ENCODE measurements around the gene ENO2. TPM values are rescaled to one million over a fixed set of nuclear protein-coding genes. Genes with fewer than 3 reads are reported as not detected.

Gene ENO2
- total RNA-seq, 1 experiment from 2014 or later, result 30.2 TPM

DNA sequence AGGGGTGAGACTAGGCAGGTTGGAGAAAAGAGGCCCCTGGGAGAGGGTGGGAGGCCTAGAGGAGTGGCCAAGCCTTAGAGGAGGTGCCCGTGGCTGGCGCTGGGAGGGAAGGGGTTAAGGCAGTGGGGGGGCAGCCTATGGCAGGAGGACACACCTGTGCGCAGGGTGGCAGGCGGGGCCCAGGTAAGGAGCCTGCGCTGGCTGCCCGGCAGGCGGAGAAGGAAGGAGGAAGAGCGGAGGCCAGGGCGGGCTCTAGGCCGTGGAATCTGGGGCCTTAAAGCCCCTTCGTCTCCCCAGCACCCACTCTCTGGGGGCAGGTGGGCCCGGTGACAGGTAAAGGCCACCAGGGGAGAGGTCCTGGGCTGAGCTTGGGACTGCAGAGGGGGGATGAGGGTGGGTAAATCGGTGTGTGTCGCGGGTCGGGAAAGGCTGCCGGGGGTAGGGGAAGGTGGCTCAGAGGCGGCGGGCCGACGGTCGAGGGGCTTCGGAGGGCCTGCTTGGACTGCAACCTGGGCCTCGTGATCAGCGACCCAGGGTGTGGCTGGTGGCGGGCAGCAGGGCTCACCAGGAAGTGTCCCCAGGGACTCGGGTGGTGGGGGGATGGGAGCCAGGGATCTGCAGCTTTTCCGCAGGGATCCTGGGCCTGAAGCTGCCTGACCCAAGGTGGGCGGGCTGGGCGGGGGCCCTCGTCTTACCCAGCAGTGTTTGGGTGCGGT, 48.8 kb downstream of the ENO2 start:
- peaks cover 5% of the 10 kb centered on the region for H3K79me2 ChIP-seq (ENCODE audit: low read length)
- peaks cover 29% of the 10 kb centered on the region for H3K36me3 ChIP-seq (ENCODE audit: low read depth, low read length)
- H3F3A ChIP-seq (ENCODE audit: low read length, unreplicated experiment), result peaks cover 4% of the 10 kb centered on the region
- DNase-seq (no peak), ATAC-seq (no peak)
- no TSS peak for BruUV-seq (replicated peaks)
- TF ChIP-seq EZH2phosphoT487 (IDR thresholded peaks at IDR 0.05; ENCODE audit: borderline replicate concordance, low read length) (no peak), EZH2 (IDR thresholded peaks at IDR 0.05; ENCODE audit: low read length, unreplicated experiment) (no peak)
- TF ChIP-seq, protein P1, sequence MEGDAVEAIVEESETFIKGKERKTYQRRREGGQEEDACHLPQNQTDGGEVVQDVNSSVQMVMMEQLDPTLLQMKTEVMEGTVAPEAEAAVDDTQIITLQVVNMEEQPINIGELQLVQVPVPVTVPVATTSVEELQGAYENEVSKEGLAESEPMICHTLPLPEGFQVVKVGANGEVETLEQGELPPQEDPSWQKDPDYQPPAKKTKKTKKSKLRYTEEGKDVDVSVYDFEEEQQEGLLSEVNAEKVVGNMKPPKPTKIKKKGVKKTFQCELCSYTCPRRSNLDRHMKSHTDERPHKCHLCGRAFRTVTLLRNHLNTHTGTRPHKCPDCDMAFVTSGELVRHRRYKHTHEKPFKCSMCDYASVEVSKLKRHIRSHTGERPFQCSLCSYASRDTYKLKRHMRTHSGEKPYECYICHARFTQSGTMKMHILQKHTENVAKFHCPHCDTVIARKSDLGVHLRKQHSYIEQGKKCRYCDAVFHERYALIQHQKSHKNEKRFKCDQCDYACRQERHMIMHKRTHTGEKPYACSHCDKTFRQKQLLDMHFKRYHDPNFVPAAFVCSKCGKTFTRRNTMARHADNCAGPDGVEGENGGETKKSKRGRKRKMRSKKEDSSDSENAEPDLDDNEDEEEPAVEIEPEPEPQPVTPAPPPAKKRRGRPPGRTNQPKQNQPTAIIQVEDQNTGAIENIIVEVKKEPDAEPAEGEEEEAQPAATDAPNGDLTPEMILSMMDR (conservative IDR thresholded peaks at IDR 0.05; ENCODE audit: low read depth, low read length), result no peak
- POLR2A ChIA-PET (ENCODE audit: unreplicated experiment), result no interaction called here
- H3K4me1 ChIP-seq (ENCODE audit: insufficient read depth, low read length), result peaks cover 15% of the 10 kb centered on the region
- H3K9ac ChIP-seq (ENCODE audit: low read length), result no peak overlapping the region
- no peak overlapping the region for H2AFZ ChIP-seq (ENCODE audit: low read length)
- H3K27me3 ChIP-seq (ENCODE audit: low read length), result no peaks in the 10 kb centered on the region
- H4K20me1 ChIP-seq (ENCODE audit: low read length), result no peaks in the 10 kb centered on the region
- H3K9me3 ChIP-seq (ENCODE audit: low read length), result no peaks in the 10 kb centered on the region
- CTCF ChIA-PET, result no interaction called here
- intact Hi-C loops (cut with micrococcal nuclease), result no loop called here
- H3K27ac ChIP-seq (ENCODE audit: low read length), result no peak overlapping the region
- H3K9me2 ChIP-seq (replicated peaks; ENCODE audit: low read length), result no peaks in the 10 kb centered on the region
- H3K4me3 ChIP-seq (ENCODE audit: low read length), result no peak overlapping the region
- H3K4me2 ChIP-seq (ENCODE audit: low read length), result no peak overlapping the region

DNA sequence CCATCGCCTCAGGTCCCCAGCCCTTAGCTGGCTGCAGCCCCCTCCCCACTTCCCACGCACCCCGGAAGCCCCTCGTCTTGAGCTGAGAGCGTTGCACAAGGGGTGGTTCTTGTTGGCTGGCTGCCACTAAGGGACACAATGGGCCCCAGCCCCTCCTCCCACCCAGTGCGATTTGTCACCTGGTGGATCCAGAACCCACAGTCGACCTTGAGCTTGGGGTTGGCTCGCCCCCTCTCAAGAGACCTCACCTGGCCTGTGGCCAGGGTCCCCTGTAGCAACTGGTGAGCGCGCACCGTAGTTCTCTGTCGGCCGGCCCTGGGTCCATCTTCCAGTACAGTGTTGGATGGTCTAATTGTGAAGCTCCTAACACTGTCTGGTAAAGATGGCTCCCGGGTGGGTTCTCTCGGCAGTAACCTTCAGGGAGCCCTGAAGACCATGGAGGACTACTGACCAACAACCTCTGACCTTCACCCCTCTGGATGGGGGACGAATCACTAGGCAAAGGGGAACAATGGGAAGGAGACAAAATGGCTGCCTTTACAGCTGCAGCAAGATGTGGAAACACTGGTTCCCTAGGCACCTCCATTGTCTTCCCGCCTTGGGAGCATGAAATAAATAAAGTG, 49.5 kb downstream of the ENO2 start:
- H3K79me2 ChIP-seq (ENCODE audit: low read length), result peaks cover 13% of the 10 kb centered on the region
- H3F3A ChIP-seq (ENCODE audit: low read length, unreplicated experiment), result peaks cover 4% of the 10 kb centered on the region
- H3K9me2 ChIP-seq (replicated peaks; ENCODE audit: low read length), result no peaks in the 10 kb centered on the region
- DNase-seq (no peak), ATAC-seq (no peak)
- H3K4me1 ChIP-seq (ENCODE audit: insufficient read depth, low read length), result peaks cover 22% of the 10 kb centered on the region
- no peak overlapping the region for H2AFZ ChIP-seq (ENCODE audit: low read length)
- ChIA-PET CTCF (no interaction called here), POLR2A (ENCODE audit: unreplicated experiment) (no interaction called here)
- H3K4me3 ChIP-seq (ENCODE audit: low read length), result no peak overlapping the region
- H4K20me1 ChIP-seq (ENCODE audit: low read length), result no peaks in the 10 kb centered on the region
- H3K36me3 ChIP-seq (ENCODE audit: low read depth, low read length), result peaks cover 36% of the 10 kb centered on the region
- no peak overlapping the region for H3K4me2 ChIP-seq (ENCODE audit: low read length)
- intact Hi-C loops (cut with micrococcal nuclease), result no loop called here
- no peak for TF ChIP-seq EZH2phosphoT487 (IDR thresholded peaks at IDR 0.05; ENCODE audit: borderline replicate concordance, low read length)
- TF ChIP-seq EZH2 (IDR thresholded peaks at IDR 0.05; ENCODE audit: low read length, unreplicated experiment), result no peak
- TF ChIP-seq, protein P1 (conservative IDR thresholded peaks at IDR 0.05; ENCODE audit: low read depth, low read length), result no peak
- H3K27ac ChIP-seq (ENCODE audit: low read length), result no peak overlapping the region
- H3K9me3 ChIP-seq (ENCODE audit: low read length), result no peaks in the 10 kb centered on the region
- BruUV-seq (replicated peaks), result no TSS peak
- no peak overlapping the region for H3K9ac ChIP-seq (ENCODE audit: low read length)
- H3K27me3 ChIP-seq (ENCODE audit: low read length), result no peaks in the 10 kb centered on the region

DNA sequence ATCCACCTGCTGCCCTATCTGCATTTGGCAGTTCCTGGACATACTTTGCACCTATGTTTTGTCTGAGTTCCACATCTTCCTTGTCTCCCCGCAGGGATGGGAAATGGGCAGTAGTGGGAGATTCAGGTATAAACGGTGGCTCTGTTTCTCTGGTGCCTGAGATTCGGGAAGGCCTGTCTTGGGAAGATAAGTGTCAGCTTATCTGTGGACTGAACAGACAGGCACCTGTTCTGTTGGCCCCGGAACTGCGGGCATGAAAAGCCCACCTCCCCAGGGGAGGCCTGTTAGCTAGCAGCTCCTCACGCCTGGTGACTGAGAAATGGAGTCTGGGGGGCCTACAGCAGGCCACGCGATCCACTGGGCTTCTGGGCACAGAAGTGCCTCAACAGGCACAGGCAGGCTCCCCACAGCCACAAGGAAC, 50.2 kb downstream of the ENO2 start:
- Histone ChIP-seq H4K20me1 (ENCODE audit: low read length) (no peaks in the 10 kb centered on the region), H3K79me2 (ENCODE audit: low read length) (peaks cover 20% of the 10 kb centered on the region), H3K4me3 (ENCODE audit: low read length) (no peak overlapping the region), H3K9me3 (ENCODE audit: low read length) (no peaks in the 10 kb centered on the region), H3F3A (ENCODE audit: low read length, unreplicated experiment) (peaks cover 4% of the 10 kb centered on the region), H3K27ac (ENCODE audit: low read length) (no peak overlapping the region), H3K4me1 (ENCODE audit: insufficient read depth, low read length) (peaks cover 25% of the 10 kb centered on the region), H3K4me2 (ENCODE audit: low read length) (no peak overlapping the region), H3K9ac (ENCODE audit: low read length) (no peak overlapping the region), H2AFZ (ENCODE audit: low read length) (no peak overlapping the region), H3K27me3 (ENCODE audit: low read length) (no peaks in the 10 kb centered on the region), H3K9me2 (replicated peaks; ENCODE audit: low read length) (no peaks in the 10 kb centered on the region), H3K36me3 (ENCODE audit: low read depth, low read length) (peaks cover 41% of the 10 kb centered on the region)
- ChIA-PET CTCF (interaction anchor here (0.6 to 1.1 kb wide), 2 partner anchors 38 to 95 kb away, joined by 3 to 4 read pairs; no protein-coding TSS in a partner anchor), POLR2A (ENCODE audit: unreplicated experiment) (no interaction called here)
- no peak for DNase-seq
- ATAC-seq, result no peak
- BruUV-seq (replicated peaks), result no TSS peak
- intact Hi-C loops (cut with micrococcal nuclease), result loop anchor here (1.0 kb wide), 2 partner anchors 20 to 40 kb away; partner anchors contain the start of gene C12orf57
- TF ChIP-seq, protein P1 (conservative IDR thresholded peaks at IDR 0.05; ENCODE audit: low read depth, low read length), result no peak
- TF ChIP-seq EZH2phosphoT487 (IDR thresholded peaks at IDR 0.05; ENCODE audit: borderline replicate concordance, low read length), result no peak
- no peak for TF ChIP-seq EZH2 (IDR thresholded peaks at IDR 0.05; ENCODE audit: low read length, unreplicated experiment)
